Neural crest cell (in vitro differentiated cells): ENCODE results near the gene CNKSR3. TPM values are rescaled to one million over a fixed set of nuclear protein-coding genes. Genes with fewer than 3 reads are reported as not detected.
A peak's percentile ranks its signal among the peaks of the same experiment; 100 is the strongest.

Source experiments
- DNase-seq: peaks from one replicate; pipeline ENCODE4 v3.0.0; 2021; ENCODE audit warnings: low read depth, mixed read lengths, low spot score
- H3K27ac Mint-ChIP-seq: one replicate; pipeline ENCODE4 v1.8.0; 2021; ENCODE audit warnings: mild to moderate bottlenecking, mixed read lengths; ENCODE audit not compliant: unreplicated experiment
- H3K27me3 Mint-ChIP-seq: 2 replicates; pipeline ENCODE4 v1.8.0; 2021; ENCODE audit warnings: low read depth, mild to moderate bottlenecking, mixed read lengths
- H3K36me3 Mint-ChIP-seq: 2 replicates; pipeline ENCODE4 v1.8.0; 2021; ENCODE audit warnings: low read depth, mild to moderate bottlenecking, mixed read lengths
- H3K4me1 Mint-ChIP-seq: 2 replicates; pipeline ENCODE4 v1.8.0; 2021; ENCODE audit warnings: mixed read lengths
- H3K4me3 Mint-ChIP-seq: one replicate; pipeline ENCODE4 v1.8.0; 2021; ENCODE audit warnings: mild to moderate bottlenecking, mixed read lengths
- H3K9me3 Mint-ChIP-seq: 2 replicates; pipeline ENCODE4 v1.8.0; 2021; ENCODE audit warnings: mixed read lengths
- CTCF ChIP-seq: fragments of 200-600 bp; sonication (generic); conservative IDR thresholded peaks from 2 replicates; pipeline ENCODE4 v1.5.0; 2021; ENCODE audit warnings: antibody characterized with exemption, mild to moderate bottlenecking
- total RNA-seq: library from RNA; stranded (reverse); gene quantifications from 2 replicates; pipeline ENCODE4 v1.2.1, GENCODE V29; 2021

Gene CNKSR3
- total RNA-seq, 1 donor from 2014 or later = 11.7 TPM

- no peak overlapping the region for H3K4me3 Mint-ChIP-seq
Observed at GRCh38 chr6:154528310-154528915, 17.9 kb upstream of the CNKSR3 start.

GRCh38 chr6:154526996-154527395, 16.5 kb upstream of the CNKSR3 start:
- Mint-ChIP-seq H3K4me1 (peaks cover 10% of the 10 kb centered on the region), H3K9me3 (peaks cover 5% of the 10 kb centered on the region), H3K27ac (no peak overlapping the region), H3K36me3 (no peaks in the 10 kb centered on the region), H3K4me3 (no peak overlapping the region), H3K27me3 (no peaks in the 10 kb centered on the region)
- TF ChIP-seq CTCF = no peak
- DNase-seq = no peak

More at GRCh38 chr6:154528310-154528915, 17.9 kb upstream of the CNKSR3 start:
- Mint-ChIP-seq H3K27me3 (no peaks in the 10 kb centered on the region), H3K27ac (no peak overlapping the region), H3K9me3 (peaks cover 5% of the 10 kb centered on the region), H3K36me3 (no peaks in the 10 kb centered on the region), H3K4me1 (no peaks in the 10 kb centered on the region)
- DNase-seq = no peak
- no peak for TF ChIP-seq CTCF

GRCh38 chr6:154522576-154522975, 12.1 kb upstream of the CNKSR3 start:
- H3K36me3 Mint-ChIP-seq = no peaks in the 10 kb centered on the region

GRCh38 chr6:154521412-154521811, 10.9 kb upstream of the CNKSR3 start:
- Mint-ChIP-seq H3K27ac (peak overlapping the region; percentile 28), H3K36me3 (no peaks in the 10 kb centered on the region), H3K4me1 (peaks cover 25% of the 10 kb centered on the region), H3K27me3 (no peaks in the 10 kb centered on the region), H3K4me3 (no peak overlapping the region), H3K9me3 (no peaks in the 10 kb centered on the region)
- DNase-seq = no peak
- no peak for TF ChIP-seq CTCF

More at GRCh38 chr6:154522576-154522975, 12.1 kb upstream of the CNKSR3 start:
- H3K4me1 Mint-ChIP-seq = peaks cover 25% of the 10 kb centered on the region
- no peak overlapping the region for H3K4me3 Mint-ChIP-seq
- no peak for TF ChIP-seq CTCF
- H3K9me3 Mint-ChIP-seq = no peaks in the 10 kb centered on the region
- no peak overlapping the region for H3K27ac Mint-ChIP-seq
- DNase-seq = no peak
- H3K27me3 Mint-ChIP-seq = no peaks in the 10 kb centered on the region

- Mint-ChIP-seq H3K9me3 (no peaks in the 10 kb centered on the region), H3K27ac (no peak overlapping the region), H3K36me3 (no peaks in the 10 kb centered on the region), H3K27me3 (peaks cover 3% of the 10 kb centered on the region), H3K4me1 (peaks cover 25% of the 10 kb centered on the region), H3K4me3 (no peak overlapping the region)
- no peak for TF ChIP-seq CTCF
- DNase-seq = no peak
Observed at GRCh38 chr6:154520280-154520679, 9.8 kb upstream of the CNKSR3 start.
